ENCODE results near the gene DCTN3. TPM values are rescaled to one million over a fixed set of nuclear protein-coding genes. Genes with fewer than 3 reads are reported as not detected.

DCTN3 gene
- total RNA-seq, 5 donors from 2014 or later (not counting 1 experiment from before 2014, with no cell fraction given), result 60.8 to 82.9 (median 69.0) TPM

DNA sequence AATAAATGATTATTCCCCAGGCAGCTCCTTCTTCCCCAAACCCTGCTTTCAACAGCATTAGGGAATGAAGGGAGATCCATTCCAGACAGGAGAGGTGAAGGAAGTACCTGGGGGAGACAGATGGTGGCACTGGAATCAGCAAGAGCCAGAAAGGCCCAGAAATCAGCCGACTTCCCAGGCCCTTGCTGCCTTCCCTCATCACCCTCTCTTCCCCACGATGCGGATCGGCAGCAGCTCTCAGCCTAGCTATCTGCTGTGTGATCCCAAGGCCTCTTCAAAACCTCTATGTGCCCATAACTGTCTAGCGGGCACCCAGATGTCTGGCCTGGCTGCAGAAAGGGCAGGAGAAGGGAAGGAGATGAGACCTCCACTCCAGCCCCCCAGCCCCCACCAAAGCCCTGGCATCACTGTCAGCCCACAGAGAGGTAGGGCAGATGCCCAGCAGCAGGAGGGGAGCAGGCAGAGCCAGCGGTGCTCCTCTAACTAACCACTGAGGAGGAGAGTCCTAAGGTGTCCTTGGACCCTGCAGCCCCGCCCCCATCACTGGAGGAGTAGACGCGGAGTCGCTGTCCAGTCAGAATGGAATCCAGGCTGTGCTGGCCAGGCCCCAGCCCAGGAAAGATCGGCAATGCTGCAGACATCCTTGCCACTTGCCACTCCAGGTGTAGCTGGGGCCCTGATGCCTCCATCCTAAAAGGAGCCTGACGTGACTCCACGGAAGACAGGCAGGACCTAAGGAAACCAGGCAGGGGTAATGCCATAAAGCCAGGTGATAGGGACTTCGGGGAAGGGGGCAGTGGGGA lies 43.5 kb downstream of the DCTN3 start:
- H3K9me3 ChIP-seq, result no peaks in the 10 kb centered on the region
- H3K27ac Mint-ChIP-seq, result no peak overlapping the region
- peak overlapping the region; percentile 29 to 75 (median 46) for H3K4me3 Mint-ChIP-seq
- no peak overlapping the region for H3K27ac ChIP-seq (ENCODE audit: low read length)
- H3K36me3 Mint-ChIP-seq, result no peaks in the 10 kb centered on the region
- ChIA-PET CTCF (no interaction called here), POLR2A (interaction anchor here in 1 of 2 donors (0.6 kb wide), 1 partner anchor 87 kb away, joined by 11 read pairs; no protein-coding TSS in a partner anchor)
- H3K4me1 Mint-ChIP-seq, result peaks cover 13 to 16% (median 15%) of the 10 kb centered on the region in 3 donors
- no peak for ATAC-seq (replicated peaks in 1 of 4)
- peaks cover 61 to 68% of the 10 kb centered on the region in 2 donors for H3K27me3 Mint-ChIP-seq
- WGBS (ENCODE audit: insufficient coverage), result 63% methylated on average over 9 of the region's 14 CpGs
- peaks cover 0 to 13% of the 10 kb centered on the region in 2 experiments for H3K4me1 ChIP-seq (ENCODE audit: control insufficient read depth in 1 of 2, extremely low read depth in 1 of 2, insufficient read depth in 2 of 2, low read length in 2 of 2)
- H3K4me3 ChIP-seq (ENCODE audit: control insufficient read depth in 1 of 2, extremely low read depth in 1 of 2, low read length in 1 of 2), result no peak overlapping the region
- H3K36me3 ChIP-seq (ENCODE audit: control insufficient read depth in 2 of 2, extremely low read depth in 1 of 2, insufficient read depth in 1 of 2, low read length in 1 of 2), result no peaks in the 10 kb centered on the region
- DNase-seq, result no peak
- no peaks in the 10 kb centered on the region for H3K9me3 Mint-ChIP-seq
- peaks cover 2 to 82% of the 10 kb centered on the region in 2 experiments for H3K27me3 ChIP-seq (replicated peaks in 1 of 2; ENCODE audit: control insufficient read depth in 2 of 2, extremely low read depth in 1 of 2, insufficient read depth in 2 of 2, low read length in 1 of 2)

DNA sequence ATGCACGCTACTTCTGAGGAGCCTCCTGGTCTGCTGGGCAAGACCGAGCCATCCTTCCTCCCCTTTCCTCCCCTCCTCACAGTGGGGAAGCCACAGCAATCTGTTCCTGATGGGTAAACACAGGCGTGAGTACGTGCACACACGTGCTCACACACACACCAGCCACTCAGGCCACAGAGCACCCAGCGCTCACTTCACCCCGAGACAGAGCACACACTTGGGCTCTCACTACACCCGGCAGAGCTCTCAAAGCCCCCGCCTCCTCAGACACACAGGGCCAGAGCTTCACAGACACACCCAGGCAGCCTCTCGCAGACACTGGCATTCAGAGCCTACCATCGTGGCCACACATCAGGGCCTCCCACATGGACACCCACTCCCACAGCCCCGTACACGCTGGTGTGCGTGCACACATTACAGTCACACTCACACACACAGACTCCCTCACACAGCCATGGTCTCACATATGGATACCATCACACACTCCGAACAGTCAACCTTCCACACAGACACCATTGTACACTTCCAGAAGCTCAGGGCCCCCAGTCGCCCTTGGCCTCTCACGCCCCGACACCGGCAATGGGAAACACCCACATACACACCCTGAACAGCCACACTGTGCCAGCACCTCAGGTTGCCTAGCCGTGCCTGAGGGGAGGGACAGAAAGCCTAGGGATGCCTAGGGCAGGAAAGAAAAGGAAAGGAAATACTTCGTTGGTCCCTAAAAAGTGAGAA lies 44.3 kb downstream of the DCTN3 start:
- Mint-ChIP-seq H3K27ac (no peak overlapping the region), H3K9me3 (no peaks in the 10 kb centered on the region), H3K4me3 (no peak overlapping the region), H3K36me3 (no peaks in the 10 kb centered on the region), H3K4me1 (peaks cover 13 to 16% (median 15%) of the 10 kb centered on the region in 3 donors), H3K27me3 (peaks cover 56 to 63% of the 10 kb centered on the region in 2 donors)
- DNase-seq, result no peak
- CTCF ChIA-PET, result no interaction called here
- H3K4me3 ChIP-seq (ENCODE audit: control insufficient read depth in 1 of 2, extremely low read depth in 1 of 2, low read length in 1 of 2), result no peak overlapping the region
- no peaks in the 10 kb centered on the region for H3K9me3 ChIP-seq
- H3K27me3 ChIP-seq (replicated peaks in 1 of 2; ENCODE audit: control insufficient read depth in 2 of 2, extremely low read depth in 1 of 2, insufficient read depth in 2 of 2, low read length in 1 of 2), result peaks cover 2 to 87% of the 10 kb centered on the region in 2 experiments
- WGBS (ENCODE audit: insufficient coverage), result 66% methylated on average over 15 of the region's 21 CpGs
- H3K36me3 ChIP-seq (ENCODE audit: control insufficient read depth in 2 of 2, extremely low read depth in 1 of 2, insufficient read depth in 1 of 2, low read length in 1 of 2), result no peaks in the 10 kb centered on the region
- no peak for ATAC-seq (replicated peaks in 1 of 4)
- POLR2A ChIA-PET, result no interaction called here
- peaks cover 0 to 13% of the 10 kb centered on the region in 2 experiments for H3K4me1 ChIP-seq (ENCODE audit: control insufficient read depth in 1 of 2, extremely low read depth in 1 of 2, insufficient read depth in 2 of 2, low read length in 2 of 2)
- no peak overlapping the region for H3K27ac ChIP-seq (ENCODE audit: low read length)

GRCh38 chr9:34575241-34575640 lies 45.1 kb downstream of the DCTN3 start:
- H3K4me3 ChIP-seq (ENCODE audit: control insufficient read depth in 1 of 2, extremely low read depth in 1 of 2, low read length in 1 of 2), result no peak overlapping the region
- no peaks in the 10 kb centered on the region for H3K36me3 ChIP-seq (ENCODE audit: control insufficient read depth in 2 of 2, extremely low read depth in 1 of 2, insufficient read depth in 1 of 2, low read length in 1 of 2)
- peaks cover 2 to 79% of the 10 kb centered on the region in 2 experiments for H3K27me3 ChIP-seq (replicated peaks in 1 of 2; ENCODE audit: control insufficient read depth in 2 of 2, extremely low read depth in 1 of 2, insufficient read depth in 2 of 2, low read length in 1 of 2)
- CTCF ChIA-PET, result no interaction called here
- 56% methylated on average over 2 of the region's 8 CpGs for WGBS (ENCODE audit: insufficient coverage)
- ATAC-seq (replicated peaks in 1 of 4), result no peak
- H3K9me3 ChIP-seq, result no peaks in the 10 kb centered on the region
- H3K27me3 Mint-ChIP-seq, result peaks cover 53 to 58% of the 10 kb centered on the region in 2 donors
- H3K4me1 ChIP-seq (ENCODE audit: control insufficient read depth in 1 of 2, extremely low read depth in 1 of 2, insufficient read depth in 2 of 2, low read length in 2 of 2), result peaks cover 0 to 13% of the 10 kb centered on the region in 2 experiments
- H3K27ac ChIP-seq (ENCODE audit: low read length), result no peak overlapping the region
- peaks cover 13 to 16% (median 15%) of the 10 kb centered on the region in 3 donors for H3K4me1 Mint-ChIP-seq
- no peak for DNase-seq
- no peaks in the 10 kb centered on the region for H3K36me3 Mint-ChIP-seq
- no peak overlapping the region for H3K27ac Mint-ChIP-seq
- no peak overlapping the region for H3K4me3 Mint-ChIP-seq
- H3K9me3 Mint-ChIP-seq, result no peaks in the 10 kb centered on the region
- POLR2A ChIA-PET, result no interaction called here

DNA sequence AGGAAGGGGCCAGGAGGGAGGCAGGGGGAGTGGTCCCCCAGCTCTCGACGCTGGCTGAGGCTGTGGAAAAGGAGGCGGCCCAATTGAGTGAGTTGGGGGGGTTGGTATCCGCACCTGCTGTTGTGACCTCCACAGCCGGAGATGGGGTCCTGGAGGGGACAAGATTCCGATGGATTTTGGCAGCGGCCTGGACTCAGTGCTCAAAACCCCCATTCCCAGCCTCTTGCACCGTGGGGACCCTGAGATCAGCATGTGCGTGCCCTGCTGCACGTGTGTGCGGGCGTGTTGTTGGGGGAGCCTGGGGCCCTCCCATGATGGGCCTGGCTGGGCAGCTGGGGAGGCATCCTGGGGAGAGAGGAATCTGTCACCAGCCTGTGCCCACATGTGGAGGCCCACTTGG lies 45.7 kb downstream of the DCTN3 start:
- Mint-ChIP-seq H3K4me1 (peaks cover 13 to 16% (median 15%) of the 10 kb centered on the region in 3 donors), H3K9me3 (no peaks in the 10 kb centered on the region), H3K27ac (no peak overlapping the region), H3K4me3 (no peak overlapping the region), H3K36me3 (no peaks in the 10 kb centered on the region), H3K27me3 (peaks cover 52 to 54% of the 10 kb centered on the region in 2 donors)
- 90% methylated on average over 12 of the region's 12 CpGs for WGBS (ENCODE audit: insufficient coverage)
- peaks cover 0 to 13% of the 10 kb centered on the region in 2 experiments for H3K4me1 ChIP-seq (ENCODE audit: control insufficient read depth in 1 of 2, extremely low read depth in 1 of 2, insufficient read depth in 2 of 2, low read length in 2 of 2)
- ATAC-seq (replicated peaks in 1 of 4) (no peak), DNase-seq (no peak)
- H3K4me3 ChIP-seq (ENCODE audit: control insufficient read depth in 1 of 2, extremely low read depth in 1 of 2, low read length in 1 of 2), result no peak overlapping the region
- H3K9me3 ChIP-seq, result no peaks in the 10 kb centered on the region
- ChIA-PET POLR2A (no interaction called here), CTCF (no interaction called here)
- H3K36me3 ChIP-seq (ENCODE audit: control insufficient read depth in 2 of 2, extremely low read depth in 1 of 2, insufficient read depth in 1 of 2, low read length in 1 of 2), result no peaks in the 10 kb centered on the region
- H3K27ac ChIP-seq (ENCODE audit: low read length), result no peak overlapping the region
- peaks cover 2 to 73% of the 10 kb centered on the region in 2 experiments for H3K27me3 ChIP-seq (replicated peaks in 1 of 2; ENCODE audit: control insufficient read depth in 2 of 2, extremely low read depth in 1 of 2, insufficient read depth in 2 of 2, low read length in 1 of 2)

DNA sequence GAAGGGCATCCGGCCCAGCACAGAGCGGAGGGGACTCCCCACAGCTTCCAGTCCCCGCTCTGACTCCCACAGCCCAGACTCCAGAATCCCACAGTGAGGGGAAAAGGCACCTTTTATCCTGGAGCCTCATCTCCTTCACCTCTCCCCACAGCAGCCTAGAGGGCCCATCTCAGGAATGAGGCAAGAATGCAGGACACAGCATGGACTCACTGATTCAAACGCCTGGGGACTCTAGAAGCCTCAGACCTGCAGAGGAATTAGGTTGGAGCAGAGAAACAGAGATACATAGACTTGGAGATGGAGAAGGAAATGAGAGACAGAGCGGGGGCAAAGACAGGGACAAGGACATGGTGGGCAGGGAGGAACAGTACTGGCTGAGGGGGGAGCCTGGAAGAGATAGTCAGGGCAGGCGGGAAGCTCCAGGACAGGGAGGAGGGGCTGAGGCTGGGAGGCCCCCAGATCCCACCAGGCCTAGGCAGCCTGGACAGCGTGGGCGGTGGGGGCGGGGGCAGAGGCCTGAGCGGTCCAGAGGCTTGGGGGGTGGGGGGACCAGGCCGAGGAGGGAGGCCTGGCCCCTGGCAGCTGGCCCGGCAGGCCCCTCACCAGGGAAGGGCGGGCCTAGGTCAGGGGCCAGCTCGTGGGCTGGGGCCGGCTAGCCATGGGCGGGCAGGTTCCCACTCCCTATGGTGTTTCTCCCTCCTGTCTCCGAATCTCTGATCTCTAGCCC lies 46.5 kb downstream of the DCTN3 start:
- 75% methylated on average over 6 of the region's 17 CpGs for WGBS (ENCODE audit: insufficient coverage)
- no peaks in the 10 kb centered on the region for H3K9me3 Mint-ChIP-seq
- Histone ChIP-seq H3K4me1 (ENCODE audit: control insufficient read depth in 1 of 2, extremely low read depth in 1 of 2, insufficient read depth in 2 of 2, low read length in 2 of 2) (peaks cover 0 to 10% of the 10 kb centered on the region in 2 experiments), H3K4me3 (ENCODE audit: control insufficient read depth in 1 of 2, extremely low read depth in 1 of 2, low read length in 1 of 2) (no peak overlapping the region), H3K27ac (ENCODE audit: low read length) (no peak overlapping the region), H3K27me3 (replicated peaks in 1 of 2; ENCODE audit: control insufficient read depth in 2 of 2, extremely low read depth in 1 of 2, insufficient read depth in 2 of 2, low read length in 1 of 2) (peaks cover 2 to 67% of the 10 kb centered on the region in 2 experiments), H3K36me3 (ENCODE audit: control insufficient read depth in 2 of 2, extremely low read depth in 1 of 2, insufficient read depth in 1 of 2, low read length in 1 of 2) (no peaks in the 10 kb centered on the region), H3K9me3 (no peaks in the 10 kb centered on the region)
- H3K27me3 Mint-ChIP-seq, result peaks cover 45 to 48% of the 10 kb centered on the region in 2 donors
- ChIA-PET POLR2A (no interaction called here), CTCF (no interaction called here)
- no peaks in the 10 kb centered on the region for H3K36me3 Mint-ChIP-seq
- no peak overlapping the region for H3K27ac Mint-ChIP-seq
- H3K4me3 Mint-ChIP-seq, result no peak overlapping the region
- ATAC-seq (replicated peaks in 1 of 4), result no peak
- DNase-seq, result no peak
- H3K4me1 Mint-ChIP-seq, result peaks cover 8 to 10% (median 9%) of the 10 kb centered on the region in 3 donors

GRCh38 chr9:34572628-34573027 lies 47.7 kb downstream of the DCTN3 start:
- H3K4me1 ChIP-seq (ENCODE audit: control insufficient read depth in 1 of 2, extremely low read depth in 1 of 2, insufficient read depth in 2 of 2, low read length in 2 of 2), result peaks cover 0 to 3% of the 10 kb centered on the region in 2 experiments
- ChIA-PET POLR2A (no interaction called here), CTCF (no interaction called here)
- H3K4me3 ChIP-seq (ENCODE audit: control insufficient read depth in 1 of 2, extremely low read depth in 1 of 2, low read length in 1 of 2), result no peak overlapping the region
- no peak overlapping the region for H3K4me3 Mint-ChIP-seq
- no peak for DNase-seq
- H3K36me3 Mint-ChIP-seq, result no peaks in the 10 kb centered on the region
- H3K27me3 Mint-ChIP-seq, result peaks cover 46 to 48% of the 10 kb centered on the region in 2 donors
- 82% methylated on average over 5 of the region's 6 CpGs for WGBS (ENCODE audit: insufficient coverage)
- no peak overlapping the region for H3K27ac Mint-ChIP-seq
- no peaks in the 10 kb centered on the region for H3K9me3 Mint-ChIP-seq
- H3K36me3 ChIP-seq (ENCODE audit: control insufficient read depth in 2 of 2, extremely low read depth in 1 of 2, insufficient read depth in 1 of 2, low read length in 1 of 2), result no peaks in the 10 kb centered on the region
- H3K9me3 ChIP-seq, result no peaks in the 10 kb centered on the region
- H3K27me3 ChIP-seq (replicated peaks in 1 of 2; ENCODE audit: control insufficient read depth in 2 of 2, extremely low read depth in 1 of 2, insufficient read depth in 2 of 2, low read length in 1 of 2), result peaks cover 2 to 70% of the 10 kb centered on the region in 2 experiments
- H3K4me1 Mint-ChIP-seq, result peaks cover 5 to 6% (median 6%) of the 10 kb centered on the region in 3 donors
- no peak overlapping the region for H3K27ac ChIP-seq (ENCODE audit: low read length)
- no peak for ATAC-seq (replicated peaks in 1 of 4)
